ENCODE results near the gene TFF3.

The TFF3 gene

DNA sequence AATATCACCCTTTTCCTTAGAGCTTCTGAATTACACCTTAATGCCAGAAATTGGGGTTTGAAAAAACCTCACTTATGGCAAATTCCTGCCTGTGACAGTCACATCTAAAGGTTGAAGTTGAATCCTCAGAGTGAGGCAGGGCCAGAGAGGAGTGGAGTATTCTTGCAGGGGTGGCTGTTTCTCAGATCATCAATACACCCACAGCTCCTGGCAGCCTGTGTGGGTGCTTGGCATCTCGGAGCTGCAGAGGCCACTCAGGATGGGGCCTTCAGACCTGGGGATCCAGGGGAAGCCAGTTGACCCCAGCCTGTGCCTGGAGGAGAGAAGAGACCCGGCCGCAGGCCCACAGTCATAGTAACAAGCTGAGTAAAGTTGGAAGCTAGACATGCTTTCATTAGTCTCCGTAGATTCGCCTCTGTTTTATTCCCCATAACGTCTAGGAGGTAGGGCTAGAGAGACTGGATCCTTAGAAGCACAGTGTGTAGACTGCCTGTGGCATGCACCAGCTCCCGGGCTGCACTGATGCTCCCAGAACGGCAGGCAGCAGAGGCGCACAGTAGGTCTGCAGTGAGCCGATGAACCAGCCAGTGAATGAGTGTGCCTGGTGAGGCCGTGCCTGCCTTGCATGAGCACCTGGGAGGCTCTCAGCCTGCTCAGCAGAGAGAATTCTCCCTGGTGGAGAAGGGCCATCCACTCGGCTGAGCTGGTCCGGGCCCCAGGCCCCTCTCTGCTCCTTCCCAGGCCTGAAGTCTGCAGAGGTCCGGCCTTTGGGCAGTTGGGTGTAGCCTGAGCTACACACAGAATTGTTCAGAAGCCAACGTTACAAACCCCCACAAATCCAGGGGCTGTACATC is 42.9 kb downstream of the TFF3 start:
- no peak for DNase-seq (ENCODE audit: extremely low read depth, low read depth)
- TF ChIP-seq CTCF (IDR thresholded peaks at IDR 0.05; ENCODE audit: low read depth, low read length, missing control alignments) = no peak
- H3K4me3 ChIP-seq (replicated peaks; ENCODE audit: low read depth, low read length) = no peak overlapping the region

GRCh38 chr21:42271065-42271464 is 44.1 kb downstream of the TFF3 start:
- no peak overlapping the region for H3K4me3 ChIP-seq (replicated peaks; ENCODE audit: low read depth, low read length)
- TF ChIP-seq CTCF (IDR thresholded peaks at IDR 0.05; ENCODE audit: low read depth, low read length, missing control alignments) = no peak
- no peak for DNase-seq (ENCODE audit: extremely low read depth, low read depth)

GRCh38 chr21:42269386-42269785 is 45.8 kb downstream of the TFF3 start:
- DNase-seq (ENCODE audit: extremely low read depth, low read depth) = no peak
- no peak for TF ChIP-seq CTCF (IDR thresholded peaks at IDR 0.05; ENCODE audit: low read depth, low read length, missing control alignments)
- H3K4me3 ChIP-seq (replicated peaks; ENCODE audit: low read depth, low read length) = no peak overlapping the region

GRCh38 chr21:42266971-42267556 is 48.1 kb downstream of the TFF3 start:
- no peak for DNase-seq (ENCODE audit: extremely low read depth, low read depth)
- TF ChIP-seq CTCF (IDR thresholded peaks at IDR 0.05; ENCODE audit: low read depth, low read length, missing control alignments) = no peak

GRCh38 chr21:42265231-42265812 is 49.9 kb downstream of the TFF3 start:
- no peak overlapping the region for H3K4me3 ChIP-seq (replicated peaks; ENCODE audit: low read depth, low read length)
- no peak for DNase-seq (ENCODE audit: extremely low read depth, low read depth)
- TF ChIP-seq CTCF (IDR thresholded peaks at IDR 0.05; ENCODE audit: low read depth, low read length, missing control alignments) = no peak

More at GRCh38 chr21:42266971-42267556, 48.1 kb downstream of the TFF3 start:
- no peak overlapping the region for H3K4me3 ChIP-seq (replicated peaks; ENCODE audit: low read depth, low read length)

DNA sequence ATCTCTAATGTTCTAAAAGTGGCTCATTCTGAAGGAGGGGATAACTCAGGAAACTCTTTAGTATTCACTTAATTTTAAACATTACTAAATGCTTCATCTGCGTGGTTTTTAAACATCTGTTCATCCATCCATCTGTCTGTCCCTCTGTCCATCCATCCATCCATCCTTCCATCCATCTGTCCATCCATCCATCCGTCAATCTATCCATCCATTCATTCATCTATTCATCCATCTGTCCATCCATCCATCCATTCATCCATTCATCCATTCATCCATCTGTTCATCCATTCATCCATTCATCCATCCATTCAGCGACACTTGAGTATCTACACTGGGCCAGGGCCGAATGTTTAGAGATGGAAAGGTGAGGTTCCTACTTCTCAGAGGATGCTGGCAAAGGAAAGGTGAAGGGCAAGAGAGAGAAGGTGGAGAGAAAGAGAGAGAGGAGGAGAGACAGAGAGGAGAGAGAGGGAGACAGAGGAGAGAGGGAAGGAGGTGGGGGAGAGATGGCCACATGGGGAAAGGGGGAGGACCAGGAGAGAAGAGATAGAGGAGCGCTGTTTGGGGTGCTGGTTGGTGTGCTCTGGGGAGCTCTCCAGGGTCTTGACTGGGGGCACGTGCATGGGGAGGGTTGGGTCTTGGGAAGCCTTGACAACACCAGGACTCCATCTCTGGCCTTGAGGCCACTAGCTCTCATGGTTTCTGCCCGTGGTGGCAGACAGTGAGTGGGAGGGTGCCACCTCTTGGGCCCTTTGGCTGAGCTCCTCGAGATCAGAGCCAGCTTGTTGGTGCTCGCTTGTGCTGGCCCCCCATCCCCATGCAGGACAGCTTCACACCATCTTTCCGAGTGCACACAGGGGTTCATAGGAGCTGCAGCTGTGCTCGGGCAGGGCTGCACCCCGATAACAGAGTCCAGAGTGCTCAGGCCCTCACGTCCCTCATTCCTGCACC is 50.7 kb downstream of the TFF3 start:
- no peak overlapping the region for H3K4me3 ChIP-seq (replicated peaks; ENCODE audit: low read depth, low read length)
- no peak for TF ChIP-seq CTCF (IDR thresholded peaks at IDR 0.05; ENCODE audit: low read depth, low read length, missing control alignments)
- no peak for DNase-seq (ENCODE audit: extremely low read depth, low read depth)
